Measurements from ENCODE around the gene PLEKHG5.

The PLEKHG5 gene

GRCh38 chr1:6475381-6476133 lies 15.9 kb downstream of the PLEKHG5 start:
- DNase-seq (ENCODE audit: low read depth in 2 of 2) = peak; percentile 47 to 69

- DNase-seq (ENCODE audit: low read depth in 2 of 2) = no peak
Observed at GRCh38 chr1:6474815-6475282, 16.6 kb downstream of the PLEKHG5 start.

GRCh38 chr1:6473974-6474814 lies 17.3 kb downstream of the PLEKHG5 start:
- DNase-seq (ENCODE audit: low read depth in 2 of 2) = no peak

- no peak for DNase-seq (ENCODE audit: low read depth in 2 of 2)
Observed at GRCh38 chr1:6473156-6473555, 18.3 kb downstream of the PLEKHG5 start.

- DNase-seq (ENCODE audit: low read depth in 2 of 2) = no peak
Observed at GRCh38 chr1:6472391-6472790, 19.1 kb downstream of the PLEKHG5 start.

GRCh38 chr1:6471970-6472368 lies 19.5 kb downstream of the PLEKHG5 start:
- no peak for DNase-seq (ENCODE audit: low read depth in 2 of 2)

GRCh38 chr1:6471086-6471969 lies 20.1 kb downstream of the PLEKHG5 start:
- no peak for DNase-seq (ENCODE audit: low read depth in 2 of 2)

GRCh38 chr1:6470132-6471085 lies 21.1 kb downstream of the PLEKHG5 start:
- DNase-seq (ENCODE audit: low read depth in 2 of 2) = no peak

- DNase-seq (ENCODE audit: low read depth in 2 of 2) = no peak
Observed at GRCh38 chr1:6468729-6469461, 22.6 kb downstream of the PLEKHG5 start.

GRCh38 chr1:6467744-6468688 lies 23.5 kb downstream of the PLEKHG5 start:
- DNase-seq (ENCODE audit: low read depth in 2 of 2) = no peak

- no peak for DNase-seq (ENCODE audit: low read depth in 2 of 2)
Observed at GRCh38 chr1:6467224-6467623, 24.2 kb downstream of the PLEKHG5 start.

GRCh38 chr1:6466751-6467150 lies 24.7 kb downstream of the PLEKHG5 start:
- DNase-seq (ENCODE audit: low read depth in 2 of 2) = no peak

- peak; percentile 36 to 60 for DNase-seq (ENCODE audit: low read depth in 2 of 2)
Observed at GRCh38 chr1:6466023-6466422, 25.4 kb downstream of the PLEKHG5 start, which contains the start of gene TNFRSF25. TNFRSF25 (minus strand) TSS chr1:6466173; CDS start chr1:6466107, 66 bp downstream.

- DNase-seq (ENCODE audit: low read depth in 2 of 2) = no peak
Observed at GRCh38 chr1:6465461-6466005, 25.9 kb downstream of the PLEKHG5 start.

GRCh38 chr1:6464915-6465314 lies 26.6 kb downstream of the PLEKHG5 start:
- DNase-seq (ENCODE audit: low read depth in 2 of 2) = no peak

GRCh38 chr1:6464514-6464836 lies 27.0 kb downstream of the PLEKHG5 start:
- peak in 1 of 2 experiments; percentile 58 for DNase-seq (ENCODE audit: low read depth in 2 of 2)

- DNase-seq (ENCODE audit: low read depth in 2 of 2) = no peak
Observed at GRCh38 chr1:6463120-6463412, 28.4 kb downstream of the PLEKHG5 start.

GRCh38 chr1:6462412-6463119 lies 28.9 kb downstream of the PLEKHG5 start:
- no peak for DNase-seq (ENCODE audit: low read depth in 2 of 2)

Data from stimulated activated CD4-positive, alpha-beta T cell treated with anti-CD3 and anti-CD28 coated beads, Interleukin-12 subunit alpha, Interleukin-12 subunit beta, amount 100 ng/mL, for 24 hours (primary cell).